NCI-H2029 (cell line): ENCODE measurements around the gene PIK3R2.
"Not testable (repeated sequence)": the region's sequence is repeated elsewhere in the genome, so short reads cannot be mapped to it uniquely, and the experiment has no call there.

ENCODE experiments used
- DNase-seq: peaks from one replicate; lab custom pipeline; 2025; lab: John Stamatoyannopoulos, UW

PIK3R2 gene

GRCh38 chr19:18203863-18204393, 51.0 kb downstream of the PIK3R2 start, which contains the start of gene RAB3A:
Gene RAB3A (minus strand): TSS chr19:18204042. CDS start chr19:18202740, 1,302 bp downstream.
- peak; percentile 100 for DNase-seq

GRCh38 chr19:18204394-18205199, 51.6 kb downstream of the PIK3R2 start:
- DNase-seq: peak; percentile 80

DNA sequence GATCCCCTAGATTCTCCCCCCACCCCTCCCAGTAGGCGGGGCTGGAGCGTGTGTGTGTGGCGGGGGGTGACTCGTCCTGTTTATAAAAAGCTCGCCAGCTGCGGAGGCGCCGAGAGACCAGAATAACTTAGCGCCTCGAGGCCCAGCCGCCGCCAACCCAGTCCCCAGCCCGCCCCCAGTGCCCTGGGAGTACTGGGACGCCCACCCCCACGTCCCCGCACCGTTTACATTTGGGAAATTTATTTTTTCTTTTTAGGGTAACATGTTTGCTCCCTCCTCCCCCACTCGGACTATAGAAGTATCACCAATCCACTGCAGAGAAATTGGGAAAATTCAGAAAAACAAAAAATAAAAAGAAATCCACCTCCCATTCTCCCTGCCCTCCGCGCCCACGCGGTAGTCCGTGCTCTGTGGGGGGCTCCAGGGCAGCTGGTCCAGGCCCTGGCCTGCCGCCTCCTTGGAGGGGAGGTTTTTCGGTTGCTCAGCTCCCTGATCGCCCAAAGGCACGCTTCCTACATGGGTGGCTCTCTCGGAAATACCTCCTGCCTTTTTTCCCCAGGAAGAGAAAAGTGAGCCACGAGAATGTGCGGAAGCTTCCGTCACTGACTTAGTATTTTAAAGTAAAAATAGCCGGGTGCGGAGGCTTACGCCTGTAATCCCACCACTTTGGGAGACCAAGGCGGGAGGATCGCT, 52.4 kb downstream of the PIK3R2 start:
- DNase-seq: peak; percentile 54

GRCh38 chr19:18206018-18206417, 53.1 kb downstream of the PIK3R2 start:
- DNase-seq: no peak

- DNase-seq: no peak
Measured at GRCh38 chr19:18208098-18208951, 55.4 kb downstream of the PIK3R2 start.

DNA sequence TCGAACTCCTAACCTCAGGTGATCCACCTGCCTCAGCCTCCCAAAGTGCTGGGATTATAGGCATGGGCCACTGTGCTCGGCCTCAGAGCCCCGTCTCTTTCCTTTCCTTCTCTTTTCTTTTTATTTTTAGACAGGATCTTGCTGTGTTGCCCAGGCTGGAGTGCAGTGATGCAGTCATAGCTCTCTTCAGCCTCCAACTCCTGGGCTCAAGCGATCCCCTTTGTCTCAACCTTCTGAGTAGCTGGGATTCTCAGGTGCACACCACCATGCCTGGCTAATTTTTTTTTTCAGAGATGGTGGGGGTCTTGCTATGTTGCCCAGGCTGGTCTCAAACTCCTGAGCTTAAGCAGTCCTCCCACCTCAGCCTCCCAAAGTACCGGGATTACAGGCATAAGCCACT, 56.9 kb downstream of the PIK3R2 start:
- DNase-seq: not testable (repeated sequence)

DNA sequence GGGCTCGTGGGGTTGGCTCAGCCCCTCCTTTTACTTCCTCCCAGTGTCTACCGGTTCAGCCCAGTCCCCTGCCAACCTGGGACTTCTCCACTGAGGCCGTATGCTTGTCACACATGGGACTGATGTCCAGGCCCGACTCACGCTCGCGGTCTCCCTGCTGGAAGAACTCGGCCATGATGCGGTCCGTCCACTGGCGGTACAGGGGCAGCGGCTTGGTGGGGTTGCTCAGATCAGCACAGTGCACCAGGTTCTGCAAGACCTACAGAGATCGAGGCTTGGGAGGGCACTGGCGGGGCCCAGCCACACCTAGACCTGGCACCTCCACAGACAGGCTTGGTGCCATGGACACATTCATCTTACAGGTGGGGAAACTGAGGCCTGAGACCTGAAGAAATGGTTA, 58.7 kb downstream of the PIK3R2 start:
- no peak for DNase-seq

DNA sequence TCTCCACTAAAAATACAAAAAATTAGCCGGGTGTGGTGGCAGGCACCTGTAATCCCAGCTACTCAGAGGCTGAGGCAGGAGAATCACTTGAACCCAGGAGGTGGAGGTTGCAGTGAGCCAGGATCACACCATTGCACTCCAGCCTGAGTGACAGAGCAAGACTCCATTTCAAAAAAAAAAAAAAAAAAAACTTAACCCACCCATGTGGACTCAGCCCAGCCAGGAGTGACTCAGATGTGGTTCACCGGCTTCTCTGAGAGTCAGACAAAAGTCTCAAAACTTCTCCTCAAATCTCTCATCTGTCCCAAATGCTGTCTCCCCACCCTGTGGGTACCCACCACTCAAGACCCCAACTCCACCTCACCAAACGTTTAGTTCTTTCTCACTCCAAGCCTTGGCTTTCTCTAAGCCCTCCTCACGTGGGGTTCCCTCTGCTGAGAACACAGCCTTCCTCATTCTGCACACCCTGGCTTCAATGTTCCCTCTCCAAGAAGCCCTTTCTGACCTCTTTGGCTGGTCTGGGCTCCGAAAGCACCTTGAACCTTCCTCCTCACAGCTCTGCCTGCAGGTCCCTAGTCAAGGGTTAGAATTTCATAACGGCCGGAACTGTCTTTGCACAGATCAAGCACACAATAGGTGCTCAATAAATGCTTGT, 61.9 kb downstream of the PIK3R2 start:
- no peak for DNase-seq

DNA sequence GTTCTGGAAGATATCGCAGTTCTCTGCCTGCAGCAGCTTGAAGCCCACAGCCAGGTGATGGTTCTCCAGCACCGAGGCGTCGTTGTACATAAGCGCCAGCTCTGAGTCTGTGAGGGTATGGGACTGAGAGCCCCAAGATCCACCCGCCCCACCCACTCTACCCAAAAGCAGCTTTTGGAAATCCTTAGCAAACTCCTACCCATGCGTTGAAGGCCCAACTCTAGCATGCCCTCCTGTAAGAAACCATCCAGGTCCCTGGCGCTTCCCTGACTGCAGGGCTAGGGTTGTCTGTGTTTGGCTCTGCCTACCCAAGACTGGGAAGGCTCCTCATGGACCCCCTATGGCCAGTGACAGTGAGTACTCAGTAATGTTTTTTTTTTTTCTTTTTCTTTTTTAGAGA, 63.8 kb downstream of the PIK3R2 start:
- no peak for DNase-seq

DNA sequence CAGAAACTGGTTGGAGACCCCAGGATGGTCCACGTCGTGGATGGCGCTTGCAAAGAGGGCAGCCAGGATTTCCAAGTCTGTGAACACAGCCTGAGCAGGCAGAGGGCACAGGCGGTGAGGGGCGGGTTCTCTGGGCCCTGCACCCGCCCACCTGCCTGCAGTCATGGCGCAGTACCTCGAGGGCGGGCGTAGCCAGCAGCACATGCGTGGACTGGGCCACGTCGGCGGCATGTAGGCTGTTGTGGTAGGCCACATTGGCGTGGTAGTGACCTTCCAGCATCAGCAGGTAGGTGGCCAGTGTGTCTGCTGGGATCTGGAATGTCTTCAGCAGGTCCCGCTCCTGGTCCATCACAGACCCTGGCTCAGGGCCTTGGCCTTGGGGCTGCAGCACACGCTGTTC, 65.2 kb downstream of the PIK3R2 start:
- no peak for DNase-seq

GRCh38 chr19:18218600-18218999, 65.6 kb downstream of the PIK3R2 start:
- no peak for DNase-seq
